Renal pelvis (tissue), 4 donors: Measurements from ENCODE around the gene WDR93. TPM values are rescaled to one million over a fixed set of nuclear protein-coding genes. Genes with fewer than 3 reads are reported as not detected.
"Not testable (repeated sequence)": the region's sequence is repeated elsewhere in the genome, so short reads cannot be mapped to it uniquely, and the experiment has no call there.

Source experiments
- DNase-seq: peaks from one replicate; pipeline ENCODE4 v3.0.0-alpha.2; 2013
- polyA plus RNA-seq, 3 donors: library from polyadenylated mRNA; unstranded; fragments of 120-200 nt; gene quantifications; one replicate each; pipeline ENCODE4 v1.2.1, GENCODE V29; 2013; ENCODE audit not compliant: insufficient read length in 3 of 3

WDR93 gene
- polyA plus RNA-seq, 3 donors, result 2.4 to 4.0 (median 3.4) TPM

GRCh38 chr15:89767411-89767915, 76.9 kb downstream of the WDR93 start:
- DNase-seq, result no peak

DNA sequence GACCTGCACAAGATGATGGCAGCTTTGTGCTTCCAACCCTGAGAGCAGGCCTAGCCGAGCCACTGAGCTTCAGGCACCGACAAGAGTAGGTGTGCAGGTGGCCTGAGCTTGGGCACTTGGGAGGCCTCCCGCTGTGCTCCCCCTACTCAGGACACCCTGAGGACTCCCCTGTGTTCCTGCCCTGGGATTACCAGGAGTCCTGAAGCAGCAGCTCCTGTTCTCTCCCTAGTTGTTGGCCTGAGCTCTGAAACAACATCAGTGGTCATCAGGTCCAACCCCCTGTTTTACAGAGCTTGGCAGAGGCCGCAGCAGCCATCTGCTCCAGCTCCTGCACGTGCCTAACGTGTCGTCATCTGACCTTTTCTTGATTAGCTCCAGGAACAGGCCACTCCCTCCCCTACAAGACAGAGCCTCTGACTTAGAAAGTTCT, 77.5 kb downstream of the WDR93 start:
- no peak for DNase-seq

GRCh38 chr15:89769366-89769765, 78.8 kb downstream of the WDR93 start:
- no peak for DNase-seq

DNA sequence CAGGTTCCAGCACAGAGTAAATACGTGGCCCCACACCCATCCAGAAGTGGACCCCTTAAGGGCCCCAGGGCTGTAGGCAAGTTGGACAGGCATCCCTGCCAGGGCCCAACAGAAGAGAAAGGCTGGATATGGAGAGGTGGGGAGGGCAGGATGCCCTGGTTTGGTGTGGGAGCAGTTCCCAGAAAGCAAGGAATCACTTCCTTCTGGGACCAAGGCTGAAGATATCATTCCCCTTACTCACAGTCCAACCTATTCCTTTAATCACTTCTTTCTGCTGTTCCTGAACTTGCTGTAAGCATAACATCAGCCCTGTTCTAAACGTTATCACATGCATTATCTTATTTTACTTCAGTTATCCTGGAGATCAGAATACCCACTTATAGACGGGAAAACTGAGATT, 79.4 kb downstream of the WDR93 start:
- DNase-seq, result no peak

GRCh38 chr15:89772932-89773583, 82.4 kb downstream of the WDR93 start:
- DNase-seq, result no peak

DNA sequence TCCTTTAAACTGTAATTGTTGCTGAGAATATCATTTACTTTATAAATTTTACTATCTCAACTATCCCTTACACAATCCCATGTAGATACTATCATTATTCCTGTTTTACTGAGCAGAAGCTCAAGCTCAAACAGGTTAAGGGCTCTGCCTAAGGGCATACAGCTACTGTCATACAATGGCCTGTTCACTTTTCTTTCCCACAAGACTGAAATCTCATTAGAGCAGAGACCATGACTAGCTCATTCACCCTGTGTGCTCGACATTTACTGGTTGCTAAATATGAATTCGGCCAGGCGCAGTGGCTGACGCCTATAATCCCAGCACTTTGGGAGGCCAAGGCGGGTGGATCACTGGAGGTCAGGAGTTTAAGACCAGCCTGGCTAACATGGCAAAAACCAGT, 83.9 kb downstream of the WDR93 start:
- no peak for DNase-seq

DNA sequence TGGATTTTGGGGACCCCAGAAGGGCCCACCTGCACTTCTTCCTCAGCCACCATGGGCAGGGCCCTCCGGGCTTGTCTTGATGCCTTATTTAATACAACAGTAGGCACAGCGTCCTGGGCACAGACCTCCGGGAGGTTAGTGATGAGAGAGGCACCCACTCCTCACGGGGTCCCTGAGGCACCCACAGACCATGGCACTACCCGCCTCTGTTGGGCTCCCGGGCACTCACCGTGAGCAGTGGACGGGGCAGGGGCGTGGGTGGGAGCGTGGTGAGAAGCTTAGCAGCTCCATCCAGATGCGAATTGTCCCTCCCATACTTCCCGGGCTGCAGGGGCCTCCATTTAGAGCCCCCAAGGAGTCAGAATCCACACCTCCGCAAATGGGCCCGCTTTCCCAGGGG, 85.2 kb downstream of the WDR93 start:
- DNase-seq, result no peak

DNA sequence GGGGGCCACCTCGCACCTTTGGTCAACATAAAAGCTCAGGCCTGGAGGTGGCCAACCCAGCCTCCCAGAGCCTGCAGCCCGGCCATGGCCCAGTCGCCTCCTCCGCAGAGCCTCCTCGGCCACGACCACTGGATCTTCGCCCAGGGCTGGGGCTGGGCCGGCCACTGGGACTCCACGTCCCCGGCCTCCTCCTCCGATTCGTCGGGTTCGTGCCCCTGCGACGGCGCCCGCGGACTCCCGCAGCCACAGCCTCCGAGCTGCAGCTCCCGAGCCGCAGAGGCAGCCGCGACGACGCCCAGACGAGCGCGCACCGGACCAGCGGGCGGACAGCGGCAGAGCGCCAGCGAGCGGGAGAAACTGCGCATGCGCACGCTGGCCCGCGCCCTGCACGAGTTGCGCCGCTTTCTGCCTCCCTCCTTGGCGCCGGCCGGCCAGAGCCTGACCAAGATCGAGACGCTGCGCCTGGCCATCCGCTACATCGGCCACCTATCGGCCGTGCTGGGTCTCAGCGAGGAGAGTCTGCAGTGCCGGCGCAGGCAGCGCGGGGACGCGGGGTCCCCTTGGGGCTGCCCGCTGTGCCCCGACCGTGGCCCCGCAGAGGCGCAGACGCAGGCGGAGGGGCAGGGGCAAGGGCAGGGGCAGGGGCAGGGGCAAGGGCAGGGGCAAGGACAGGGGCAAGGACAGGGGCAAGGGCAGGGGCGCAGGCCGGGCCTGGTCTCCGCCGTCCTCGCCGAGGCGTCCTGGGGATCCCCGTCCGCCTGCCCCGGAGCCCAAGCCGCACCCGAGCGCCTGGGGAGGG, 85.9 kb downstream of the WDR93 start, which contains the start of gene MESP2:
TSS of gene MESP2 (plus strand) at position 59 of the 799 bp plus-strand sequence. CDS start at position 85, 26 bp downstream.
- peak; percentile 84 for DNase-seq

DNA sequence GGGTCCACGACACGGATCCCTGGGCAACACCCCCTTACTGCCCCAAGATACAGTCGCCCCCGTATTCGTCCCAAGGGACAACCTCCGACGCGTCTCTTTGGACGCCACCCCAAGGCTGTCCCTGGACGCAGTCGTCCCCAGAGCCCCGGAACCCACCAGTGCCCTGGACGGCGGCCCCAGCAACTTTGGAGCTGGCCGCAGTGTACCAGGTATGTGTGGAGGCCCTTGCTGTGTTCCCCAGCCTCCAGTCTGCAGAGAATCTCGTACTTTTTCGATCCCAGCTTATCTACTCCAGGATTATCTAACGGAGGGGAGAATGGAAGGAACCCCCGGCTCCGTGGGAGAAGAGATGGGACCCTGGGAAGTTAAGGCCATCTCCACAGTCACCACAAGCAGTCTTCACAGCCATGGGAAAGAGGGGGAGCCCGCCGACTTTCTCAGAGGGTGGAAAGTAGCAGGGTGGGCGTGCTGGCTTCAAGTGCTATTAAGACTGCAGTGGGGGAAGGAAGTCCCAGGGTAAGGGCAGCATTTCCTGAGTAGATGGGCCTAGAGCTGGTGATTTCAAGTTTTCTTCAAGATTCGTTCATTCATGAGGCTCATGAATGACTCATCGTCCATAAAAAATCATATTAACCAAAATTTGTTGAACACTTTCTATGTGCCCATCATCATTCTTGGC, 86.6 kb downstream of the WDR93 start:
- DNase-seq, result no peak

- no peak for DNase-seq
These were observed 87.3 kb downstream of the WDR93 start for GRCh38 chr15:89777782-89778380.

DNA sequence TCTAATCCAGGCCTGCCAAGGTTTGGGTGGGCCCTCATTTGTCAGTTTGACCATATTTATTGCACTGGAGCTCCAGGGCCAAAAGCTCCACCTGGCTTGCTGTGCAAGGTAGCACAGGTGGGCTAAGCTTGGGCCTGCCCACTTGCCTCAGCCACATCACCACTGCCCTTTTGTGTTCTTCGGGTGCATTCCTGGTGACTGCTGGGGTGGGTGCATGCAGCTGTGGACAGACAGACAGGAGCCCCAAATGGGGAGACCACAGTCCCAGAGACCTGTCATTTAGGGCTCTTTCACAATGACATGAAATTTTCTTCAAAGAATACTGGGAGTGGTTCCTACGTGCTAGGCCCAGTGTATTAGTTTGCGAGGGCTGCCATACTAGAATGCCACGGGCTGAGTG, 88.2 kb downstream of the WDR93 start:
- no peak for DNase-seq

DNA sequence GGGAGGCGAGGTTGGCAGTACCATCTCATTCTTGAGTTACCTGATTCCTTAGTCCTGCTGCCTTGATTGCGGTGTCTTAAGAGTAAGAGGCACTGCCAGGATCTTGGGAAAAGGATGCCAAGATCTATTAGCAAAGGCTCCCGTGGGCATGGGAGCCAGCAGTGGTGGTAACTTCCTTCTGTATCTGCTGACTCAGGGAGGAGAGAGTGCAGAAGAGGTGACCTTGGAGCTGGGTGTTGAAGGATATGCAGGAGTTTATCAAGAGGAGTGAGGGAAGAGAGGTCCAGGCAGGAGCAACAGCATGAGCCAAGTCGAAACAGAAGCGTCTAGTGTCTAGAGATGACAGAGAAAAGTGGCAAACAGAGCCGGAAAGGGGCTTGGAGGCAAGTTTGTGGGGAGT, 90.0 kb downstream of the WDR93 start:
- DNase-seq, result no peak

GRCh38 chr15:89781055-89781454, 90.4 kb downstream of the WDR93 start:
- no peak for DNase-seq

DNA sequence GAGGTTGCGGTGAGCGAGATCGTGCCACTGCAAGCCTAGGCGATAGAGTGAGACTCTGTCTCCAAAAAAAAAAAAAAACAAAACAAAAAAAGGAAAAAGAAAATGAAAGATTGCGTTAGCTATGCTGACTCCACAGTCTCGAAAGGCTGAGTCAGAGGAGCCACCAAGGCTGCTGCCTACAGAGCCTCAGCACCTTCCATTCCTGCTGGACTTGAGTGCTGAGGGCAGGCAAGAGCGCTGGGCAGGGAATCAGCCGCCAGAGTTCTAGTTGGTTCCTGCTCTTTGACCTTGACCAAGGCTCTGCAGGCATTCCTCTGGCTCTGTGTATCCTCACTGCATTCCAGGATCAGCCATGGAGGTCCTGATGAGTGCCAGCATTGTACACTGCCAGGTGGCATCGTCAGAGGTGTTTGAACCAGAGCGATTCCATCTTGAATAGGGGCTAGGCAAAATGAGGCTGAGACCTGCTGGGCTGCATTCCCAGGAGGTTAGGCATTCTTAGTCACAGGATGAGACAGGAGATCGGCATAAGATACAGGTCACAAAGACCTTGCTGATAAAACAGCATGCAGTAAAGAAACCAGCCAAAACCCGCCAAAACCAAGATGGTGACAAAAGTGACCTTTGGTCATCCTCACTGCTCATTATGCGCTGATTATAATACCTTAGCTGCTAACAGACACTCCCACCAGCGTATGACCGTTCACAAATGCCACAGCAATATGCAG, 91.4 kb downstream of the WDR93 start:
- DNase-seq, result no peak

- not testable (repeated sequence) for DNase-seq
These were observed 92.0 kb downstream of the WDR93 start for GRCh38 chr15:89782619-89782950.

GRCh38 chr15:89783111-89783860, 92.7 kb downstream of the WDR93 start:
- DNase-seq, result no peak

DNA sequence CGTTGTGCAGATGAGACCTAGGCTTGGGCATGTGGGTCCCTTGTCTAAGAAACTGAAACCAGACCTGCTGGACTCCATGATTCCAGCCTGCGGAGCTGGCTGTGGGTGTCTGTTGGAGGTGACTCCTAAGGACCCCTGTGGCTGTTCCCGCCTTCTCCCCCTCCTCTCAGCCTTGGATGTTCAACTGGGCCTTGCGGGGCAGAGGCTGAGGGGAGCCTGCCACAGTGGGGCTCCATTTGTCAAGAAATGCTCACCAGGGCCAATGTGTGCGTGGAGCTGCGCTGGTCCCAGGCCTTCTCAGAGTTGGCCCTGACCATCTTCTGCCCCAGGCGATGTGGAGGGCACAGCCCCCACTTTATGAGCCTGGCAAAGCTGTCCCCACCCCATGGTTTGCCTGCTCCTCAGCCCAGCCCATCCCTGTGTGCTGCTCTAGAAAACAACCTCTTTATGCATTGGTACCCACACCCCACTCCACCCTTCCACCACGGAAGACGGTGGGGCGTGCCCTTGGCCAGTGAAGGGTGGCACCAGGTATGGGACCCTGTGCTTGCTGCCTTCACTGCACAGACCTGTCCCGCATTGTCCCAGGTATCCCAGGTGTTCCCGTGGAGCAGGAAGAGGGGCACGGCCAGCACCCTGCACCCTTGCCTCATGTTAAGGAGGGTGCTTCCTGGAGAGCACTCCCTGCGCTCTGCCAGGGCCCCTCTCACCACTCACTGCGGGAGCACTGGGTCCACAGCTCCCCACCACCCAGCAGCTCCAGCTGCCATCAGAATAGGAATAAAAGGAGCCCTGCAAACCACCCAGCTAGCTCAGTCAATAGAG, 93.5 kb downstream of the WDR93 start:
- DNase-seq, result no peak

- DNase-seq, result no peak
These were observed 94.0 kb downstream of the WDR93 start for GRCh38 chr15:89784686-89784960.

DNA sequence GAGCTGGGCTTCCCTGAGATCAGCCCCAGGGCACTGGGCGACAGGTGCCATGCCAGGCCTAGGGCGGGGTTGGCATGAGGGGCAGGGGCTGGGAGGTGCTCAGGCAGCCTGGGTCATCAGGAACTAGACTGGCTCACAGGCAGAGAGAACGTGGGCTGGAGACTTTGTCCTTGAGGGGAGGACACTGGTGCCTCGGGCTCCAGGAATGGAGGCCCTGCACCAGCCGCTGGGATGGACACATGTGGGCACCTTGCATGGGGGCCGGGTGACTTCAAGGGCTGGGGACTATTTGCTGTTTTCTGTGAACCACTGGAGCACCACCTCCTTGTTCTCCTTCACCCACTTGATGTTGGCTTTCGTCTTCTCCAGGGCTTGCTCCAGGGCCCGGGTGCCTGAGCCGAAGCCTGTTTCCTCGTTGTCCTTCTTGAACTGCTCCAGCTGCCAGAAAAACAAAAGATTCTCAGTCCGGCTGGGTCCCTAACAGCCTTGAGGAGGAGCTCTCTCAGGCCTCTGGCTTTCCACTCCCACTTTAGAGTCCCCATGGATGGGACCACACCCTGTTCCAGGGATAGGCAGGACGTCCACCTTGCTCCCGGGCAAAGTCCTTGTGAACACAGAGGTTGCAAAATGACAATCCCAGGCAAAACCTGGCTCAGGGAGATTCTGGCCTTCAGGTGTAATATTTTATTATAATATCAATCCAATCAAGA, 94.6 kb downstream of the WDR93 start:
- DNase-seq, result no peak

- no peak for DNase-seq
These were observed 95.1 kb downstream of the WDR93 start for GRCh38 chr15:89785774-89786140.
